ENCODE results near the gene ZFYVE28.

- TF ChIP-seq, protein P1, sequence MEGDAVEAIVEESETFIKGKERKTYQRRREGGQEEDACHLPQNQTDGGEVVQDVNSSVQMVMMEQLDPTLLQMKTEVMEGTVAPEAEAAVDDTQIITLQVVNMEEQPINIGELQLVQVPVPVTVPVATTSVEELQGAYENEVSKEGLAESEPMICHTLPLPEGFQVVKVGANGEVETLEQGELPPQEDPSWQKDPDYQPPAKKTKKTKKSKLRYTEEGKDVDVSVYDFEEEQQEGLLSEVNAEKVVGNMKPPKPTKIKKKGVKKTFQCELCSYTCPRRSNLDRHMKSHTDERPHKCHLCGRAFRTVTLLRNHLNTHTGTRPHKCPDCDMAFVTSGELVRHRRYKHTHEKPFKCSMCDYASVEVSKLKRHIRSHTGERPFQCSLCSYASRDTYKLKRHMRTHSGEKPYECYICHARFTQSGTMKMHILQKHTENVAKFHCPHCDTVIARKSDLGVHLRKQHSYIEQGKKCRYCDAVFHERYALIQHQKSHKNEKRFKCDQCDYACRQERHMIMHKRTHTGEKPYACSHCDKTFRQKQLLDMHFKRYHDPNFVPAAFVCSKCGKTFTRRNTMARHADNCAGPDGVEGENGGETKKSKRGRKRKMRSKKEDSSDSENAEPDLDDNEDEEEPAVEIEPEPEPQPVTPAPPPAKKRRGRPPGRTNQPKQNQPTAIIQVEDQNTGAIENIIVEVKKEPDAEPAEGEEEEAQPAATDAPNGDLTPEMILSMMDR (IDR thresholded peaks at IDR 0.05), result no peak
- TF ChIP-seq EZH2 (IDR thresholded peaks at IDR 0.05) (no peak), EZH2phosphoT487 (IDR thresholded peaks at IDR 0.05) (no peak)
Measured at GRCh38 chr4:2428496-2429213, 10.2 kb upstream of the ZFYVE28 start.
